GM18507 (cell line): ENCODE data around the gene DNAJC11.
A peak's percentile ranks its signal among the peaks of the same experiment; 100 is the strongest.

Experiments
- DNase-seq: peaks from one replicate; pipeline ENCODE4 v3.0.0; 2011; ENCODE audit warnings: low read depth; ENCODE audit not compliant: insufficient read length; ENCODE audit errors: extremely low spot score
- FAIRE-seq: peaks from 2 replicates; lab custom pipeline; 2011; peaks lifted over from hg19 to GRCh38; lab: Jason Lieb, UNC

DNAJC11 gene

DNA sequence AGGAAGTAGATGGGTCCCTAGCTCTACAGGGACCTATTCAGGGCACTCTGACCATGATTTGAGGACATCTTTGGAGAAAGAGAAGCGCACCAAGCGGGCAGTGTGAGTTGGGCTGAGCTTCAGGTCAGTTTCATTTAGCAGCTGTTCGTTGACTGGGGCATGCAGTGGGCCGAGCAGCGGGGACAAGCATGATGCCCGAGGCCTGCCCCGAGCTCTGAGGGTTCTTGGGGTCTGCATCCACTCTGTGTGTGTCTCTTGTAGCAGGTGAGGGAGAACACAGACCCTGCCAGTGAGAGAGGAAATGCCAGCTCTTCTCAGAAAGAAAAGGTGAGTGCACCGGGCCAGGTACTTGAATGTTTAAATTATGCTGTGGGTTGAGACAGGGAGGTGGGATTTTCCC, 71.6 kb downstream of the DNAJC11 start:
- FAIRE-seq (no peak), DNase-seq (no peak)

DNA sequence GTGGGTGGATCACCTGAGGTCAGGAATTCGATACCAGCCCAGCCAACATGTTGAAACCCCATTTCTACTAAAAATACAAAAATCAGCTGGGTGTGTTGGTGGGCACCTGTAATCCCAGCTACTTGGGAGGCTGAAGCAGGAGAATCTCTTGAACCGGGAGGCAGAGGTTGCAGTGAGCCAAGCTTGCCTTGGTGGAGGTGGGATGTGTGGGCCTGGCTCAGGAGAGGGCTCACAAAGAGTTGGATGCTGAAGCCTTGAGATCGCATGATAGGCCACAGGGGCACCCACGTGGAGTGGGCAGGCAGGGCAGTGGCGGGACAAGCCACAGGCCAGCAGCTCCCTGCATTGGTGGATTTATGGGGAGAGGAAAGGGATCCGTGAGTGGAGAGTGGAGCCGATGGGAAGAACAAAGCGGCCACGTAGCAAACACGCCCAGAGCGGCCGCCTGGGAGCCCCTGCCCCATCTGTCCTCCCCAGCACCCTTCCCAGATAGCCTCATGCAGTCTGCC, 72.6 kb downstream of the DNAJC11 start:
- no peak for DNase-seq
- no peak for FAIRE-seq

DNA sequence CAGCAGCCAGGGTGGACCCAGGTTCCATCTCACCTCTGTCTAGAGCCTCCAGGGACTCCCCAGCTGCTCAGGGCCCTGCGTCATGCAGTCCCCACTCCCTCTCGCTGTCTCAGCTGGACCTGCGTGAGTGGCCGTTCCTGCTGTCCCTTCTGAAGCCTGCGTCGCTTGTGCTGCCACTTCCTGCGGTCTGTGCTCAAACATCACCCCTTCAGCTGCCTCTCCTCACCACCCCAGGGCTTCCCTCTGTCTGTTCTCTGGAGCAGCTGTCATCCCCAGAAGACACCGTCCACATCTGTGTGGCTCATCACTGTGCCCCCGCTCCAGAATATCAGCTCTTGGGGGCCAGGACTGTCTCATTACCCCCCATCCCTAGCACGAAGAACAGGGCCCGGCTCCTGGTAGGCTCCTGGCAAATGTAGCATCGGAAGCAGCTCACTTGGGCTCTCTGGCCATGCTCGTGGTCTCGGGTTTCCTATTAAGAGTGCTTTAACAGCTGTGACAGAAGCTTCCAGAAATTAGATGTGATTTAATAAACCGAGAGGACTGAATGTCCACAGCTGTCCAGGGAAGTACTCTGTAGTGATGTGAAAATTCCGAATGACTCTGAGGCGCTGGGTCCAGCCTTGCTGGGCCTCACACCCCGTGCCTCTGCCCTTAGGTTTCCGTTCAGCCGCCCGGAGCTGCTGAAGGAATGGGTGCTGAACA, 73.6 kb downstream of the DNAJC11 start:
- no peak for FAIRE-seq
- no peak for DNase-seq

DNA sequence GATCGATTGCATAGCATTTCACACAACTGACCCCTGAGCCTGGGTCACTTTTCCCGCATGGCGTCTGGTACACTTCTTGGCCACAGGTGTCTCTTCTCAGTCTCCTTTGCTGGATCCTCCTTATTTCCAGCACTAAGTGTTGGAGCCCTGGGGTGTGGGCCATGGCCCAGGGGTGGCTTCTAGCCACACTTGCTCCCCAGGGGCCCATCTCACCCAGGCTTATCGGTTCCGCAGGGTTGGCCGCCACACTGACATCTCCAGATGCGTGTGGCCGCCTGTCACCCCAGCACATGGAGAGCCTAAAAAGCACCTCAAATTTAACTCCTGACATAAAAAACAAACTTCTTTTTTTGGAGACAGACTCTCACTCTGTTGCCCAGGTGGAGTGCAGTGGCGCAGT, 74.6 kb downstream of the DNAJC11 start:
- no peak for DNase-seq
- no peak for FAIRE-seq

DNA sequence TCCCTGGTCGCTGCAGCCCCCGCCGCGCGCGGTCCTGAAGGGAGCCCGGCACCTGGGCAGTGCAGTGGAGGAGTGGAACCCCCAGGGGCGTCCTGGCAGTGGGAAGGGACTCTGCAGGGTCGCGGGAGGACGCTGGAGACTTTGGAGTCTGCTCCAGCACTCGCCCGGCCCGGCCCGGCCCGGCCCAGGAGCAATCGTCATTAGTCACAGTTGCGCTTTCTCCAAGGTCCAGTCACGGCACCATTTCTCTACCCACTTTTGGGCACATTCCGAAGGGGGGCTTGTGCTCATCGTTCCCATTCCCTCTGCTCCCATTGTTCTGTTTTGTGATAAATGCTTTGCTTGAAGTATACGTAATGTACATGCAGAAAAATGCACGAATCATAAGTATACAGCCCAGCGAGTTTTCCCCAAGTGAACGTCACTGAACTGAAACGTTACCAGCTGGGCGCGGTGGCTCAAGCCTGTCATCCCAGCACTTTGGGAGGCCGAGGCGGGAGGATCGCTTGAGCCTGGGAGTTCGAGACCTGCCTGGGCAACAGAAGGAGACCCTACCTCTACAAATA, 75.9 kb downstream of the DNAJC11 start:
- DNase-seq (no peak), FAIRE-seq (peak; percentile 48)

DNA sequence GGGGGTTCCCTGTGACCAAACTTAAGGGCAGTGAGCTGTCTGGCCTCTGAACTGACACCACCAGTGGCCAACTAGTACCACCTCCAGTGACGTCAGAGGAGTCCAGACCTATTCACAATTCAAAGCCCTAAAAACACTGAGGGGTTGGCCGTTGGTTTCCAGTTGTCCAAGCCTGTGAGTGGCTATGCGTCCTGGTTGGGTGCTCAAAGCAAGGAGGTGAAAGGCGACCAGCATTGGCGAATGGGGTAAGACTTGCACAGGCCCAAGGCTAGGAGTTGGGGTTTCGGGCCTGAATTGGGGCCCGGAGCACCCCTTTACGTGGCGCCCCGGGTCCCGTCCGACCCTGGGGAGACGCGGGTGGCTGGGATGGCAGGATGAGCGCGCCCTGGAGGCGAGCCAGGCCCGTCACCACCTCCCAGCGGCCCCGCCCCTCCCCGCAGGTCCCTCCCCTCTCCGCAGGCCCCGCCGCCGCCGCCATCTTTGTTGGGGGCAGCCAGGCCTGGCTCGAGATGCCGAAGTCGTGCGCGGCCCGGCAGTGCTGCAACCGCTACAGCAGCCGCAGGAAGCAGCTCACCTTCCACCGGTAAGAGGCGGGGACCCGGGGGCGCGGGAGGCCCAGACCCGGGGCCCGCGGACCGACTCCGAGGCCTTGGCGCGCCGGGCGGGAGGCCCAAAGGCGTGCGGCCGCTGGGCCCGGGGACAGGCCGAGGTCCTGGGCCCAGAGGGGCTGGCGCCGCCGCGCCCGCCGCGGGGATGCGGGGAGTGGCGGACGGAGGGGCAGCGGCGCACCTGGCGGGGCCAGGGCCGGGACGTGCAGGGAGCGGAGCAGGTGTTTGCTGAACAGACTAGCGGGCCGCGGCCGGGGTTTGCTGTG, 76.7 kb downstream of the DNAJC11 start, which contains the start of gene THAP3:
THAP3 (plus strand) TSS at position 159 of the 874 bp plus-strand sequence; CDS start at position 510, 351 bp downstream.
- DNase-seq (peak; percentile 84), FAIRE-seq (peak; percentile 86)

DNA sequence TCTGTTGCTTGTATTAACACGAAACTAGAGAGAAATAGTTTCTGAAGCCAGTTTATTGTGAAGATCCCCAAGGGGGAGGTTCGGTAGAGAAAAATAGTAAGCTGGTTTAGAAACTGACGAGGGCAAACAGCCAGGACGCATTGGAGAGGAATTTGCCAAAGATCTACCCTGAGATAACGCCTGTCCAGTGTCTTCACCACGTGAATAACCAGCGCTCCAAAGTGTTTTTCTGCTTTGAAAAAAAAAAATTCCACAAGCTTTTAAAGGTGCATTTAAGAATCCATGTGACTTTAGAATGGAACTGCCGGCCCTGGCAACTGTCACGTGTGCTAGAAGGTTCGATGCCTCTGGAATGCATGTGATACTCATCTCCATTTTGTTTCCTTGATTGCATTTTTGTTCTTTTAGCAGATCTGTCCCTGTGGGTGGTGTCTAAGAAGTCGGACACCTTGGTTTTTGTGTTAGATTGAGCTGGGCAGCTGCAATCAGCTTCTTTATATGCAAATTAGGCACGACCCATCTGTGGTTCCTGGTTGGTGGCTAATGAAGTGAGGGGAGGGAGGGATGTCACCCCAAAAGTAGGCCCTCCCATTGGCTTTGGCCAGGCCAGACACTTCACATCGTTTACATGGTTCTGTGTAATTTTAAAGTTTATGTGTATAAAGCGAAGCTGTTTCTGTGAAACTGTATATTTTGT, 78.2 kb downstream of the DNAJC11 start:
- FAIRE-seq (peak; percentile 5), DNase-seq (no peak)

DNA sequence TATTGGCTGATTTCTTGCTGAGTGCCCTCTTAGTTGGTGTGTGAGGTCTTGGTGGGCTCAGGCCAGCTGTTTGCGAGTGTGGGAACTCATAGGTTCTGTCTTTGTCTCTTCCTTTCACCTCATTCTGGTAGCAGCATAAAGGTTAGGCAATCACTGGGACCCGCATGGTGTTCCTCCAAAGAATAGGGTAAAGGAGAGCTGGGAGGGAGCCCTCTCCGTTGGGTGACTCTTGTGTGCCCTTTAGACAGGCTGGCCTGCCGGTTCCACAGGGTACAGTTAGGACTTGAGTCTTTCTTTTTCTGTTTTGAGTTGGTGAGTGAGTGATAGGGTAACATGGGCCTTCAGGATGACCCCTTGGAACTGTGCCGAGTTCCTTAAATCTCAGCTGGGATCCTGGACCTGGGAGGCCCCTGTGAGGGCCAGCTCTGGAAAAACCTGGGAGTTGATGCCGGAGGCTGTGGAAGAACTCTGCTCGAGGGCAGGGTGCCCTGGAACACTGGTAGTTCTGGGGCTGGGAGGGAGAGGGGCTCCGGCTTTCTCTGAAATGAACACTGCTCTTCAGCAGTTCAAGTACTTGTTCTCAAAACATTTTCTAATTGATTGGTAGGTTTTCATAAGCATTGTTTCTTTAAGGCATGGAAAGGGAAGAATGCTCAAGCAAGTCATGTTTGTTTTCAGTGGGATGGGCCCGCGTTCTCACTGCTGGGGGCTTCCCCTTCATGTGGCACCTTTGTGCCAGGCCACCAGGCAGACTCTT, 79.0 kb downstream of the DNAJC11 start:
- DNase-seq (no peak), FAIRE-seq (no peak)

DNA sequence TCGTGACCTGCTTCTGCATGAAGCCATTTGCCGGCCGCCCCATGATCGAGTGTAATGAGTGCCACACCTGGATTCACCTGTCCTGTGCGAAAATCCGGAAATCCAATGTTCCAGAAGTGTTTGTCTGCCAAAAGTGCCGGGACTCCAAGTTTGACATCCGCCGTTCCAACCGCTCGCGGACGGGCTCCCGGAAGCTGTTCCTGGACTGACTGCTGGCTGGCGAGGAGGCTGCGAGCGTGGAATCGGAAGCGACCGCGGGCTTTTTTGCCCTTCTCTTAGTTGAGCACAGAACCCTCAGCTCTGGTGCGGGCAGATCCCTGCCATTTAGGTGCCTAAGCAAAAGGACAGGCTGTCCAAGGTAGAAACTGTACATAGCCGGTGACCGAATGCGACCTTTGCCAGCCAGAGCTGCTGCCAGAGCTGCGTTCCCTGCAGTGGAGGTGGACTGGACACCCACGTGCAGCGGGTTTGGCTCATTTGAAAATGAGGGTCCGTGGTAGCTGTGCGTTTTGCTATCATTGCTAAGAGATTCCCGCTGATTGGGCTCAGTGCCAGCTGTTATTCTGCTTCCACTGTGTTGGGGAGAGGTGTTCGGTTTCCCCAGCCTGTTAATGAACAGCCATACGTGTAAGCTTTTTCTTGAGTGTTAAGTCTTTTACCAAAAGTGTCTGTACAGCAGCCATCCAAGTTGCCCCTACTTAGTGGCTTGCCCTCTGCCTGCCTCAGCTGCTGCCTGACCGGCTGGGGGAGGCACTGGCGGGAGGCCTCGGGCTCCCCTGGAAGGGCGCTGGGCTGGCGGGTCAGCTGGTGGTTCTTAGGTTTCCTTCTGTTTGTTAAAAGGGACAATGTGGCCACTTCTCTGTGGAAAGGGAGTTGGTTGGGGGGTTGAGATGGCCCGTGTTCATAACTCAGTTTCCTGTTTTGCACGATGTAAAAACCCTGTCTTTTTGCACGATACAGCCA, 79.9 kb downstream of the DNAJC11 start:
- no peak for FAIRE-seq

DNA sequence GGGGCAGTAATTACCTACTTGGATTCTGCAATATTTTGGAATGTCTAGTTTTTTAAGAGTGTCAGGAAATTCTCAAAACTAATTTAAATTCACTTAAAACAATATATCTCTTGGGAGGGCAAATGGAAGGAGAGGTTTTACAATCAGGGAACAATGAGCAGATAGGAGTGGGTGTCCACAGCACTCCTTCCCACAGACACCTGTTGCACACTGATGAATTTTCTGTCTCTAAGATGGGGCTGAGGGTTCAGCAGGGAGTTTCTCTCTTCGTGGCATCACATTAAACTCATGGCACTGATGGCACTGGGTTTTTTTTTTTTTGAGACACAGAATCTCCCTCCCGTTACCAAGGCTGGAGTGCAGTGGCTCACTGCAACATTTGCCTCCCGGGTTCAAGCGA, 82.6 kb downstream of the DNAJC11 start:
- no peak for FAIRE-seq

More for the DNA sequence above, 79.9 kb downstream of the DNAJC11 start:
- no peak for DNase-seq

DNA sequence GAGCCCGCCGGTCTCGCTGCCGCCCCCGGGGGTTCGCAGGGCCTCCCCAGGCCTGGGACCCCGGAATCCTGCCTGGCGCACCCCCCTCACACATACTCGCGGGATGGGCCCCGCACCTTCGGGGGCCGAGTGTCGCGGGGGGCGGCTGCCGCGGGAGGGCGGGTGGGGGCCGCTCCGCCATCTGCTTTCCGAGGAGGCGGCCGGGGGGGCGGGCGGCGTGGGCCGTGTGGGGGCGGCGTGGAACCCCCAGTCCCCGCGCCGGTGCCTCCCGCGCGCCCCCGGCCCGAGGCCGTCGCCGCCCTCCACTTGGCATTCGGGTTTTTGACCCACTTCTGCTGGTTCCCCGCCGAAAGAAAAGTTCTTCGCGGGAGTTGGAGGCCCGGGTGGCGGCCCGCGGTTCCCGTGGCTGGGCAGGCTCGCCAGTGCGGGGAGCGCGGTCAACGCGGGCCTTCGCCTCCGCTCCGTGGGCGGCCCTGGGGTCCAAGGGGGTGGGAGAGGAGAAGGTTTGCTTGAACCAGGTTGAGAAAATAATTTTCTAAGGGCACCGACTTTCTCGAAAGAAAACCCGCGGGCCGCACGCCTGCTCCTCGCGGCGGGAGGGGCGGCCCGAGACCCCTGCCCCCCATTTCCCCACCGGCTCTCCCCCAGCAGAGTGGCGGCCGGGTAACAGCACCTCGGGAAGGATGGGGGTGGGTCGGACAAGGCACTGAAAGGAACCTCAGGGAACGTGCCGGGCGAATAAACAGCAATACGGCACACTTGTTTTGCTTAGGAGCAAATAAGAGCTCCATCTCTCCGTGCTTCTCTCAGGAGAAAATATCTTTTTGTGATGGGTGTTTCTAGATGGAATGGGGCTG, 86.5 kb downstream of the DNAJC11 start:
- FAIRE-seq: no peak
- DNase-seq: no peak

More for the DNA sequence above, 82.6 kb downstream of the DNAJC11 start:
- DNase-seq: no peak

DNA sequence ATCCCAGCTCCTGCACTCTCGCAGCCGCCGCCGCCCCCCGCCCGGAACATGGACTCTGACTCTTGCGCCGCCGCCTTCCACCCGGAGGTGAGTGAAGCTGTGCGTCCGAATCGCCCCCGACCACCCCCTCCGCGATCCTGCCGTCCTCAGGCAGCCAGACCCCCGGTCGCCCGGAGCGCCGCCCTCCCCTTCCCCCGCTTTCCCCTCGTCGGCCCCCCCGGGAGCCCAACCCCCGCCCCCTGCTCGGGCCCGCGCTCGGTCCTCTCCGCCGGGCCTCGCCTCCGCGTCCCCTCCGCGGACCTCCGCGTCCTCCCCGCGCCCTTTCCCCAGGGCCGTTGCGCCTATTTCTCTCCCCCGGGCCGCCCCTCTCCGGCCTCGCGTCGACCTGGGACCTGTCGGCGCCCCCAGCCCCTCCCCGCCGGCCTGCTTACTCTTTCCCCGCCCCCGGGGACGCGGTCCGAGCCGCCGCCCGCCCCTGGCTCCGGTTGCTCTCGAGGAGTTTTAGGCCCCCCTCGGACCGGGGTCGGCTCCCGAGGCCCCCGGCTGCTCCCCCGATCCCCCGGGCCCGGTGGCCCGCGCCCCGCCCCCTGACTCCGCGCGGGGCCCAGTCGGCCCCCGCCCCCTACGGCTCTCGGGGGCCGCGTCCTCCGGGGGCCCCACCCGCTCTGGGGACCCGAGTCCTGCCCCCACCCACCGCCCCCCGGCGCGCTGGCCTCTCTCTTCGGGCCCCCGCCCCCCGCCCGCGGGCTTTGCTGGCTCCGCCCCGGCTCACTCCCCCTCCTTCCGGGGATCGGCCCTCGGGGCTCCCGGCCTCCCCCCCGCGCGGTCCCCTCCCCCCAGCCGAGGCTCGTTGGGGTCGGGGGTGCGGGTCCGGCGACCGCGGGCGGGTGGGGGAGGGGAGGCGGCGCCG, 87.3 kb downstream of the DNAJC11 start:
- DNase-seq (no peak), FAIRE-seq (no peak)

DNA sequence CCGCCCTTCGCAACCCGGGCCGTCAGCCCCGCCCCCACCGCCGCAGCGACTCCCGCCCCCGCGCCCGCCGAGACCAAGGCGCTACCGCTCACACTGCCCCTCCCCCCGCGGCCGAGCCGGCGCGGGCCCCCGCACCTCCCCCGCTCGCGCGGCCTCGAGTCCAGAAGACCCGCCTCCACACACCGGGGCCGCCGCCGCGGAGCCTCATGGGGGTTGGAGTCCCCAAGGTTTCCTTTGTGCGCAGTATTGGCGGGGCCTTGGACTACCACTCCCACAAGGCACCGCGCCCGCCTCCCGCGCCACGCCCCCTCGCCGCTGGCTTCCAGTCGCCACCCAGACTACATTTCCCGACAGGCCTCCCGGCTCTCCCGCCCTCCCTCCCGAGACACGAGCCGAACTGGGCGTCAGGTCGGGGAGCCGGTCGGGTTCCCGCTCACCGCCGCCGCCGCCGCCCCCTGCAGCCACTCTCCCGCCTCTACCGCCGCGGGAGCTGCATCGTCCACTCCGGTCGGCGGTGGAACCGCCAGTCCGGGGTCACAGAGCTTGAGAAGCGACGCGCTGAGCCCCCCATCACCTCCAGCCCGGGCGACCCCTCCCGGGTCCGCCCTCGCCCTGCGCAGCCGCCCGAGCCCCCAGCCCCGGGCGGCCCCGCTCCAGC, 88.1 kb downstream of the DNAJC11 start, which contains the start of gene PHF13:
PHF13 (plus strand) TSS at position 371 of the 658 bp plus-strand sequence. CDS start 336 bp downstream, outside the sequence.
- peak; percentile 98 for DNase-seq
- peak; percentile 92 for FAIRE-seq

DNA sequence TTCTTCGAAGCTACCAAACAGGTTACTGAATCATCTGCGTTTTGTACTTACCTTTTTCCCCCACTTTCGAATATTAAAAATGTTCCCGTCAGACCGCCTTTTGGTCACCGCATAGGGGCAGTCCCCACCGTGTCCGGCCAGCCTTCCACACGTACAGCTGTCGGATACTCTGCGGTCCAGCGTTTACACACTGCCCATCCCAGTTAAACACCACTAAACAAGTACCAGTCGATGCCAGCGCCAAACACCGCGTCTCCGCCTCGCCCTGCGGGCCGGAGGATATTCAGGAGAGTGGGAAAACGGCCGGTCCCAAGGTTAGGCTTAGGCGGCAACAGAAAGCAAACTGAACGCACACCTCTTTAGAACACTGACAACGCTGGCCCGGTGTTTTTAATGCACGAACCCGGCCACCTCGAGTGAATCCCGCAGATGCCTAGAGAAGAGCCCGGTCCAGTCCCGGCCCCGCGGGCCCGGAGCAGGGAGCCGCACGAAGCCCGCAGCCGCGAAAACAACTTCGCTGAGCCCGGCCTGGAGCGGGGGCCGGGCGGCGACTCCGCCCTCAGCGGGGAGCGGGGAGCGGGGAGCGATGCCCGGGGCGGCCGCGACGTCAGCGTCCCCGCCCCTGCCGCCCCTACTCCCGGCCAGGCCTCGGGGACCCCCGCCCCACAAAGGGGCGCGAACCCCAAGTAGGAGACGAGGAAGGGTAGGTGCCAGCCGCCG, 88.8 kb downstream of the DNAJC11 start:
- FAIRE-seq (no peak), DNase-seq (no peak)
